ENCODE results near the gene PITPNM3. TPM values are rescaled to one million over a fixed set of nuclear protein-coding genes. Genes with fewer than 3 reads are reported as not detected.

PITPNM3 gene
- total RNA-seq, 1 experiment from 2014 or later: 0.04 TPM

GRCh38 chr17:6456321-6456720 lies 100.0 kb downstream of the PITPNM3 start:
- H3K27me3 ChIP-seq (ENCODE audit: low read length): no peaks in the 10 kb centered on the region
- no peak overlapping the region for H3K9ac ChIP-seq (ENCODE audit: low read length)
- H3K9me3 ChIP-seq (ENCODE audit: low read length): no peaks in the 10 kb centered on the region
- H3K36me3 ChIP-seq (ENCODE audit: insufficient read depth, low read length): no peaks in the 10 kb centered on the region
- no peak for DNase-seq
- H4K20me1 ChIP-seq (ENCODE audit: insufficient read depth, low read depth, low read length): peaks cover 10% of the 10 kb centered on the region; the same call in 1 of the 2 replicates
- H2AFZ ChIP-seq (ENCODE audit: low read length): no peak overlapping the region
- no peak overlapping the region for H3K4me3 ChIP-seq (ENCODE audit: low read length)
- H3K79me2 ChIP-seq (ENCODE audit: low read length): no peaks in the 10 kb centered on the region
- no peak overlapping the region for H3K4me2 ChIP-seq (ENCODE audit: low read depth, low read length, poor library complexity, severe bottlenecking)
- no peaks in the 10 kb centered on the region for H3K9me2 ChIP-seq (replicated peaks; ENCODE audit: insufficient read depth, low read length)
- H3K4me1 ChIP-seq (ENCODE audit: low read length): no peaks in the 10 kb centered on the region
- H3K27ac ChIP-seq (ENCODE audit: low read length): no peak overlapping the region

- no peaks in the 10 kb centered on the region for H3K9me3 ChIP-seq (ENCODE audit: low read length)
- H3K9ac ChIP-seq (ENCODE audit: low read length): no peak overlapping the region
- no peaks in the 10 kb centered on the region for H3K27me3 ChIP-seq (ENCODE audit: low read length)
- no peak overlapping the region for H3K4me3 ChIP-seq (ENCODE audit: low read length)
- no peak overlapping the region for H3K4me2 ChIP-seq (ENCODE audit: low read depth, low read length, poor library complexity, severe bottlenecking)
- peaks cover 18% of the 10 kb centered on the region for H4K20me1 ChIP-seq (ENCODE audit: insufficient read depth, low read depth, low read length)
- H3K27ac ChIP-seq (ENCODE audit: low read length): no peak overlapping the region
- H3K36me3 ChIP-seq (ENCODE audit: insufficient read depth, low read length): no peaks in the 10 kb centered on the region
- no peaks in the 10 kb centered on the region for H3K79me2 ChIP-seq (ENCODE audit: low read length)
- H3K9me2 ChIP-seq (replicated peaks; ENCODE audit: insufficient read depth, low read length): no peaks in the 10 kb centered on the region
- DNase-seq: no peak
- H2AFZ ChIP-seq (ENCODE audit: low read length): no peak overlapping the region
- no peaks in the 10 kb centered on the region for H3K4me1 ChIP-seq (ENCODE audit: low read length)
Measured at GRCh38 chr17:6455321-6455705, 101.0 kb downstream of the PITPNM3 start.

GRCh38 chr17:6454495-6455320 lies 101.6 kb downstream of the PITPNM3 start:
- peaks cover 24% of the 10 kb centered on the region for H4K20me1 ChIP-seq (ENCODE audit: insufficient read depth, low read depth, low read length)
- no peak overlapping the region for H3K9ac ChIP-seq (ENCODE audit: low read length)
- H3K9me3 ChIP-seq (ENCODE audit: low read length): no peaks in the 10 kb centered on the region
- no peaks in the 10 kb centered on the region for H3K79me2 ChIP-seq (ENCODE audit: low read length)
- H3K4me2 ChIP-seq (ENCODE audit: low read depth, low read length, poor library complexity, severe bottlenecking): no peak overlapping the region
- H3K27ac ChIP-seq (ENCODE audit: low read length): no peak overlapping the region
- no peaks in the 10 kb centered on the region for H3K4me1 ChIP-seq (ENCODE audit: low read length)
- H3K9me2 ChIP-seq (replicated peaks; ENCODE audit: insufficient read depth, low read length): no peaks in the 10 kb centered on the region
- no peak overlapping the region for H3K4me3 ChIP-seq (ENCODE audit: low read length)
- H3K27me3 ChIP-seq (ENCODE audit: low read length): no peaks in the 10 kb centered on the region
- H2AFZ ChIP-seq (ENCODE audit: low read length): no peak overlapping the region
- H3K36me3 ChIP-seq (ENCODE audit: insufficient read depth, low read length): no peaks in the 10 kb centered on the region
- DNase-seq: no peak

GRCh38 chr17:6453279-6454024 lies 102.9 kb downstream of the PITPNM3 start:
- H3K27me3 ChIP-seq (ENCODE audit: low read length): no peaks in the 10 kb centered on the region
- H3K27ac ChIP-seq (ENCODE audit: low read length): no peak overlapping the region
- H3K9me2 ChIP-seq (replicated peaks; ENCODE audit: insufficient read depth, low read length): no peaks in the 10 kb centered on the region
- H2AFZ ChIP-seq (ENCODE audit: low read length): no peak overlapping the region
- H3K4me1 ChIP-seq (ENCODE audit: low read length): no peaks in the 10 kb centered on the region
- H3K4me2 ChIP-seq (ENCODE audit: low read depth, low read length, poor library complexity, severe bottlenecking): no peak overlapping the region
- no peaks in the 10 kb centered on the region for H3K9me3 ChIP-seq (ENCODE audit: low read length)
- DNase-seq: no peak
- peaks cover 35% of the 10 kb centered on the region for H4K20me1 ChIP-seq (ENCODE audit: insufficient read depth, low read depth, low read length)
- H3K4me3 ChIP-seq (ENCODE audit: low read length): no peak overlapping the region
- H3K79me2 ChIP-seq (ENCODE audit: low read length): no peaks in the 10 kb centered on the region
- no peaks in the 10 kb centered on the region for H3K36me3 ChIP-seq (ENCODE audit: insufficient read depth, low read length)
- H3K9ac ChIP-seq (ENCODE audit: low read length): no peak overlapping the region

GRCh38 chr17:6452471-6453266 lies 103.7 kb downstream of the PITPNM3 start:
- H3K4me3 ChIP-seq (ENCODE audit: low read length): no peak overlapping the region
- H3K9me3 ChIP-seq (ENCODE audit: low read length): no peaks in the 10 kb centered on the region
- no peaks in the 10 kb centered on the region for H3K27me3 ChIP-seq (ENCODE audit: low read length)
- no peak overlapping the region for H3K4me2 ChIP-seq (ENCODE audit: low read depth, low read length, poor library complexity, severe bottlenecking)
- no peaks in the 10 kb centered on the region for H3K36me3 ChIP-seq (ENCODE audit: insufficient read depth, low read length)
- H3K4me1 ChIP-seq (ENCODE audit: low read length): no peaks in the 10 kb centered on the region
- no peak for DNase-seq
- no peak overlapping the region for H3K27ac ChIP-seq (ENCODE audit: low read length)
- H3K9me2 ChIP-seq (replicated peaks; ENCODE audit: insufficient read depth, low read length): no peaks in the 10 kb centered on the region
- H4K20me1 ChIP-seq (ENCODE audit: insufficient read depth, low read depth, low read length): peaks cover 35% of the 10 kb centered on the region
- H3K9ac ChIP-seq (ENCODE audit: low read length): no peak overlapping the region
- no peaks in the 10 kb centered on the region for H3K79me2 ChIP-seq (ENCODE audit: low read length)
- no peak overlapping the region for H2AFZ ChIP-seq (ENCODE audit: low read length)

- Histone ChIP-seq H3K9me2 (replicated peaks; ENCODE audit: insufficient read depth, low read length) (no peaks in the 10 kb centered on the region), H3K9ac (ENCODE audit: low read length) (no peak overlapping the region), H4K20me1 (ENCODE audit: insufficient read depth, low read depth, low read length) (peaks cover 39% of the 10 kb centered on the region), H3K4me1 (ENCODE audit: low read length) (no peaks in the 10 kb centered on the region), H3K36me3 (ENCODE audit: insufficient read depth, low read length) (no peaks in the 10 kb centered on the region), H3K4me2 (ENCODE audit: low read depth, low read length, poor library complexity, severe bottlenecking) (no peak overlapping the region), H3K4me3 (ENCODE audit: low read length) (no peak overlapping the region), H3K27me3 (ENCODE audit: low read length) (no peaks in the 10 kb centered on the region), H3K27ac (ENCODE audit: low read length) (no peak overlapping the region), H3K9me3 (ENCODE audit: low read length) (no peaks in the 10 kb centered on the region), H3K79me2 (ENCODE audit: low read length) (no peaks in the 10 kb centered on the region), H2AFZ (ENCODE audit: low read length) (no peak overlapping the region)
- peak; percentile 71 for DNase-seq
Measured at GRCh38 chr17:6450926-6451832, 105.2 kb downstream of the PITPNM3 start.

- Histone ChIP-seq H3K27ac (ENCODE audit: low read length) (no peak overlapping the region), H3K36me3 (ENCODE audit: insufficient read depth, low read length) (no peaks in the 10 kb centered on the region), H3K9ac (ENCODE audit: low read length) (no peak overlapping the region), H3K27me3 (ENCODE audit: low read length) (no peaks in the 10 kb centered on the region), H3K4me3 (ENCODE audit: low read length) (no peak overlapping the region), H2AFZ (ENCODE audit: low read length) (no peak overlapping the region), H3K79me2 (ENCODE audit: low read length) (no peaks in the 10 kb centered on the region), H3K4me2 (ENCODE audit: low read depth, low read length, poor library complexity, severe bottlenecking) (no peak overlapping the region), H3K9me2 (replicated peaks; ENCODE audit: insufficient read depth, low read length) (no peaks in the 10 kb centered on the region), H3K4me1 (ENCODE audit: low read length) (no peaks in the 10 kb centered on the region), H3K9me3 (ENCODE audit: low read length) (no peaks in the 10 kb centered on the region), H4K20me1 (ENCODE audit: insufficient read depth, low read depth, low read length) (peaks cover 39% of the 10 kb centered on the region)
- no peak for DNase-seq
Measured at GRCh38 chr17:6449307-6449706, 107.0 kb downstream of the PITPNM3 start.

All from Karpas-422 (cell line).